Calu3 (cell line): ENCODE results near the gene TNFAIP8L3. TPM values are rescaled to one million over a fixed set of nuclear protein-coding genes. Genes with fewer than 3 reads are reported as not detected.

Source experiments
- BruUV-seq: library from RNA; stranded (reverse); fragments of 400-500 nt; replicated peaks from 2 replicates; lab custom pipeline; 2021; lab: Mats Ljungman, UMichigan
- CTCF ChIA-PET: fragments of 300-600 bp; sonication (Branson Sonifier 250); formaldehyde crosslinking; loops from one replicate; lab custom pipeline; 2022; ENCODE audit warnings: antibody characterized with exemption; lab: Charles Lee
- DNase-seq: peaks from one replicate; pipeline ENCODE4 v3.0.0; 2022
- H3K27ac Mint-ChIP-seq: one replicate; pipeline ENCODE4 v1.8.0; 2022; ENCODE audit warnings: mixed read lengths; ENCODE audit not compliant: unreplicated experiment
- H3K27me3 Mint-ChIP-seq: one replicate; pipeline ENCODE4 v1.8.0; 2022; ENCODE audit warnings: mixed read lengths; ENCODE audit not compliant: unreplicated experiment
- H3K36me3 Mint-ChIP-seq: one replicate; pipeline ENCODE4 v1.8.0; 2022; ENCODE audit warnings: mild to moderate bottlenecking, moderate library complexity, mixed read lengths; ENCODE audit not compliant: insufficient read depth, unreplicated experiment
- H3K4me1 Mint-ChIP-seq: one replicate; pipeline ENCODE4 v1.8.0; 2022; ENCODE audit warnings: mild to moderate bottlenecking, low read depth, mixed read lengths; ENCODE audit not compliant: unreplicated experiment
- H3K4me3 Mint-ChIP-seq: one replicate; pipeline ENCODE4 v1.8.0; 2022; ENCODE audit warnings: mild to moderate bottlenecking, low read depth, moderate library complexity, mixed read lengths; ENCODE audit not compliant: unreplicated experiment
- H3K9me3 Mint-ChIP-seq: one replicate; pipeline ENCODE4 v1.8.0; 2022; ENCODE audit warnings: low read depth, mixed read lengths; ENCODE audit not compliant: unreplicated experiment
- intact Hi-C: fragments of 100-400 bp; cut with micrococcal nuclease; formaldehyde crosslinking; loops from one replicate; pipeline ENCODE4 v1.10.0; 2022; ENCODE audit not compliant: unreplicated experiment
- total RNA-seq: library from RNA; stranded (reverse); gene quantifications from 2 replicates; pipeline ENCODE4 v1.2.3, GENCODE V29; 2022
- TF ChIP-seq, protein P1 (sequence below): fragments of 200-600 bp; IDR thresholded peaks from one replicate; pipeline ENCODE4 v1.8.0; 2022; ENCODE audit warnings: antibody characterized with exemption; ENCODE audit not compliant: unreplicated experiment

TNFAIP8L3 gene
- total RNA-seq, 1 experiment from 2014 or later, result not detected

DNA sequence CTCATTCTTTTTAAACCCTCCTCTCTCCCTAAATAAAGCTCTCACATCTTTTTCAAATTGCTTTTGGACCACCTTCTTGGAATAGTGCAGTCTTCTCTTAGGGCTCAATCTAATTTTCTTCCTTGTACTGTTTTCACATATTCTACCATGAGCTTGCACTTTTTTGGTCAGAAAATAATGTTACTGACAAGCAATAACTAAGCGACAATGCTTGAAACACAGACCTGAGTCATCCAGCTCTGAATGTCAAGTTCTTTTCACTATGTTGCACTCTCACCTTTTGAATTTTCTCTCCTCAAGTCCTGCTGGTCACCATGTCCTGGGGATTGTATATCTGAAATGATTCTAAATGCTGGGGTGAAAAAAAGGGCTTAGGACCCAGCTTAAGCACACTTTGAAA lies 8.9 kb downstream of the TNFAIP8L3 start:
- CTCF ChIA-PET, result interaction anchor here (1.3 kb wide), 1 partner anchor 10 kb away, joined by 5 read pairs; no protein-coding TSS in a partner anchor

DNA sequence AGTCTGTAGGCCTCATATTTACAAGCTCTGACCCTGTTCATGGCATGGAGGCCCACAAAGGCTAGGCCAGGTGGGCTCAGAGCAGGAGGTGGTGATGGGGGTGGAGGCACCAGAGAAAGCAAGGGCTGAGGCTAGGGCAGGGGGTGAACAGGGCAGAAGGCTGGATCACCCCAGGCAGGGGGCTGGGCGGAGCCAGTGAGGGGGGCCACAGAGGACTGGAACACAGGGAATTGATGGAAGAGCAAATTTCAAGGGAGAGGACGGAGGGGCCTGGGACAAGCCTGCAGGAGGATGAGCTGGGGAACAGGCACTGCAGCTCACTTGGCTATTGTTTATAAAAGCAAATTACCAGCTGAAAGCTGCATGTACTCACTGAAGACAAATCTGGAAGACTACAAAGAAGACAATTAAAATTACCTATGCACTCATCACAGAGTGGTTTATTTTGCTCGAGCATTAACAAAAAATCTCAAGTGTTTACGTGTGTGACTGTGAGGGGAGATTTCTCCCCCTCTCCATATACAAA lies 11.0 kb downstream of the TNFAIP8L3 start:
- TF ChIP-seq, protein P1, sequence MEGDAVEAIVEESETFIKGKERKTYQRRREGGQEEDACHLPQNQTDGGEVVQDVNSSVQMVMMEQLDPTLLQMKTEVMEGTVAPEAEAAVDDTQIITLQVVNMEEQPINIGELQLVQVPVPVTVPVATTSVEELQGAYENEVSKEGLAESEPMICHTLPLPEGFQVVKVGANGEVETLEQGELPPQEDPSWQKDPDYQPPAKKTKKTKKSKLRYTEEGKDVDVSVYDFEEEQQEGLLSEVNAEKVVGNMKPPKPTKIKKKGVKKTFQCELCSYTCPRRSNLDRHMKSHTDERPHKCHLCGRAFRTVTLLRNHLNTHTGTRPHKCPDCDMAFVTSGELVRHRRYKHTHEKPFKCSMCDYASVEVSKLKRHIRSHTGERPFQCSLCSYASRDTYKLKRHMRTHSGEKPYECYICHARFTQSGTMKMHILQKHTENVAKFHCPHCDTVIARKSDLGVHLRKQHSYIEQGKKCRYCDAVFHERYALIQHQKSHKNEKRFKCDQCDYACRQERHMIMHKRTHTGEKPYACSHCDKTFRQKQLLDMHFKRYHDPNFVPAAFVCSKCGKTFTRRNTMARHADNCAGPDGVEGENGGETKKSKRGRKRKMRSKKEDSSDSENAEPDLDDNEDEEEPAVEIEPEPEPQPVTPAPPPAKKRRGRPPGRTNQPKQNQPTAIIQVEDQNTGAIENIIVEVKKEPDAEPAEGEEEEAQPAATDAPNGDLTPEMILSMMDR, result no peak
- Mint-ChIP-seq H3K36me3 (no peaks in the 10 kb centered on the region), H3K27ac (no peak overlapping the region), H3K9me3 (no peaks in the 10 kb centered on the region), H3K4me1 (no peaks in the 10 kb centered on the region), H3K27me3 (peaks cover 50% of the 10 kb centered on the region), H3K4me3 (no peak overlapping the region)
- no peak for DNase-seq
- CTCF ChIA-PET, result no interaction called here
- BruUV-seq, result no TSS peak
- intact Hi-C loops, result no loop called here

More for the DNA sequence above, 8.9 kb downstream of the TNFAIP8L3 start:
- Mint-ChIP-seq H3K36me3 (no peaks in the 10 kb centered on the region), H3K27me3 (peaks cover 50% of the 10 kb centered on the region), H3K27ac (no peak overlapping the region), H3K4me1 (no peaks in the 10 kb centered on the region), H3K9me3 (no peaks in the 10 kb centered on the region), H3K4me3 (no peak overlapping the region)
- BruUV-seq, result no TSS peak
- DNase-seq, result no peak
- intact Hi-C loops, result no loop called here
- TF ChIP-seq, protein P1, result no peak

DNA sequence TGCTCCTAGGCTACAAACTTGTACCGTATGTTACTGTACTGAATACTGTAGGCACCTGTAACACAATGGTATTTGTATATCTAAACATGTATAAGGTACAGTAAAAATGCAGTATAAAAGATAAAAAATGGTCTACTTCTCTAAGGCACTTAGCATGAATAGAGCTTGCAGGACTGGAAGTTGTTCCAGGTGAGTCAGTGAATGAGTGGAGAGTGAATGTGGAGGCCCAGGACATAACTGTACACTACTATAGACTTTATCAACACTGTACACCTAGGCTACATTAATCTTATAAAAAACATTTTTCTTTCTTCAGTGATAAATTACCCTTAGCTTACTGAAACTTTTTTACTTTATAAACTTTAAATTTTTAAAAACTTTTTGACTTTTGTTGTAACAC lies 12.5 kb downstream of the TNFAIP8L3 start:
- intact Hi-C loops, result no loop called here
- TF ChIP-seq, protein P1, result no peak
- DNase-seq, result no peak
- H3K9me3 Mint-ChIP-seq, result no peaks in the 10 kb centered on the region
- BruUV-seq, result no TSS peak
- H3K4me1 Mint-ChIP-seq, result no peaks in the 10 kb centered on the region
- no peak overlapping the region for H3K4me3 Mint-ChIP-seq
- peaks cover 45% of the 10 kb centered on the region for H3K27me3 Mint-ChIP-seq
- no peak overlapping the region for H3K27ac Mint-ChIP-seq
- CTCF ChIA-PET, result no interaction called here
- no peaks in the 10 kb centered on the region for H3K36me3 Mint-ChIP-seq

DNA sequence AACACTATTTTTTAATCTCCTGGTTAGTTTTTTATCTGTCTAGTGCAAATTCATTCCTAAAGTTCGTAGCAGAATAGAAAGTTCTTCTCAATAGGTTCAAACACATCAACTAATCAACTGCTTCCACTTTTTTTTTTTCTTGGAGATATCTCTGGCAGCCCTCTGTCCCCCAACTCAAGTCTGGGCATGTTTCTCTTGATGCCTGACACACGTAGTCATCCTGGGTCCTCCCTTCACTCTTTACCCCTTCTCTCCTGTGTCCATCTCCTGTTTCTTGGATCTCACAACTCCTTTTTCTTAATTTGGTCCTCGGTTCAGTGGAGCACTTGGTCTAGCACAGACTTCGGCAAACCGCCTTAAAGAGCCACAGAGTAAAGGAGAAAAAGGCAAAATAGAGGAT lies 14.4 kb downstream of the TNFAIP8L3 start:
- CTCF ChIA-PET, result interaction anchor here (1.0 kb wide), 1 partner anchor 141 kb away, joined by 3 read pairs; no protein-coding TSS in a partner anchor
- H3K4me1 Mint-ChIP-seq, result no peaks in the 10 kb centered on the region
- no TSS peak for BruUV-seq
- no peak overlapping the region for H3K27ac Mint-ChIP-seq
- intact Hi-C loops, result no loop called here
- peaks cover 40% of the 10 kb centered on the region for H3K27me3 Mint-ChIP-seq
- TF ChIP-seq, protein P1, result no peak
- no peak for DNase-seq
- H3K9me3 Mint-ChIP-seq, result no peaks in the 10 kb centered on the region
- H3K4me3 Mint-ChIP-seq, result no peak overlapping the region
- no peaks in the 10 kb centered on the region for H3K36me3 Mint-ChIP-seq
